HG03103 (cell line): ENCODE measurements around the gene NRTN.
A peak's percentile ranks its signal among the peaks of the same experiment; 100 is the strongest.

Experiments used
- ATAC-seq: cut with Tn5 transposase; IDR thresholded peaks from one replicate; pipeline ENCODE4 v1.9.1; 2021; ENCODE audit warnings: low read depth; ENCODE audit not compliant: unreplicated experiment

NRTN gene

GRCh38 chr19:5811117-5811516 lies 6.2 kb downstream of the NRTN start:
- ATAC-seq = no peak

GRCh38 chr19:5814123-5814851 lies 9.4 kb downstream of the NRTN start:
- ATAC-seq = no peak

GRCh38 chr19:5814852-5815246 lies 10.0 kb downstream of the NRTN start:
- ATAC-seq = no peak

GRCh38 chr19:5817218-5817617 lies 12.4 kb downstream of the NRTN start:
- ATAC-seq = no peak

- no peak for ATAC-seq
Observed at GRCh38 chr19:5818594-5818993, 13.7 kb downstream of the NRTN start.

GRCh38 chr19:5820785-5821184 lies 15.9 kb downstream of the NRTN start:
- no peak for ATAC-seq

- no peak for ATAC-seq
Observed at GRCh38 chr19:5821521-5822180, 16.8 kb downstream of the NRTN start.

- no peak for ATAC-seq
Observed at GRCh38 chr19:5822181-5822844, 17.4 kb downstream of the NRTN start.

- ATAC-seq = no peak
Observed at GRCh38 chr19:5823579-5824281, 18.9 kb downstream of the NRTN start.

- ATAC-seq = no peak
Observed at GRCh38 chr19:5824751-5825150, 19.9 kb downstream of the NRTN start.

GRCh38 chr19:5825178-5825577 lies 20.3 kb downstream of the NRTN start:
- no peak for ATAC-seq

GRCh38 chr19:5826531-5827341 lies 21.9 kb downstream of the NRTN start:
- no peak for ATAC-seq

GRCh38 chr19:5827342-5827890 lies 22.5 kb downstream of the NRTN start:
- ATAC-seq = no peak

- peak; percentile 52 for ATAC-seq
Observed at GRCh38 chr19:5827891-5828660, 23.2 kb downstream of the NRTN start.

GRCh38 chr19:5828661-5829566 lies 24.0 kb downstream of the NRTN start:
- no peak for ATAC-seq

- ATAC-seq = no peak
Observed at GRCh38 chr19:5829567-5830310, 24.9 kb downstream of the NRTN start.

- ATAC-seq = no peak
Observed at GRCh38 chr19:5831159-5831558, 26.3 kb downstream of the NRTN start.

- ATAC-seq = no peak
Observed at GRCh38 chr19:5832061-5832460, 27.2 kb downstream of the NRTN start.
